Keratinocyte (primary cell): ENCODE measurements around the gene TENM4. TPM values are rescaled to one million over a fixed set of nuclear protein-coding genes. Genes with fewer than 3 reads are reported as not detected.

Experiments
- DNase-seq: peaks from one replicate; pipeline ENCODE4 v3.0.0-alpha.2; 2011; ENCODE audit warnings: low read depth, missing footprints, low spot score
- FAIRE-seq: peaks from 2 replicates; lab custom pipeline; 2011; peaks lifted over from hg19 to GRCh38; lab: Jason Lieb, UNC
- H2AFZ ChIP-seq: 2 replicates; pipeline ENCODE4 v1.6.0; 2012; ENCODE audit warnings: low read length, control low read depth, inconsistent platforms; ENCODE audit not compliant: control insufficient read depth
- H3K27ac ChIP-seq: 2 replicates; pipeline ENCODE4 v1.5.1; 2011; ENCODE audit warnings: low read length; ENCODE audit not compliant: control insufficient read depth, insufficient read depth
- H3K27me3 ChIP-seq: 3 replicates; pipeline ENCODE4 v1.6.0; 2011; ENCODE audit warnings: low read length; ENCODE audit not compliant: control insufficient read depth, insufficient read depth; ENCODE audit errors: extremely low read depth
- H3K36me3 ChIP-seq, 2 experiments: 2 replicates in 1 of 2; 3 replicates in 1 of 2; pipeline ENCODE4 v1.5.1; 2011; ENCODE audit warnings: low read length in 2 of 2, mild to moderate bottlenecking in 1 of 2; ENCODE audit not compliant: control insufficient read depth in 2 of 2, insufficient read depth in 2 of 2; ENCODE audit errors: extremely low read depth in 1 of 2
- H3K4me1 ChIP-seq: 3 replicates; pipeline ENCODE4 v1.5.1; 2011; ENCODE audit warnings: low read length; ENCODE audit not compliant: control insufficient read depth, insufficient read depth; ENCODE audit errors: extremely low read depth
- H3K4me2 ChIP-seq: 3 replicates; pipeline ENCODE4 v1.6.0; 2011; ENCODE audit warnings: low read depth, low read length; ENCODE audit not compliant: control insufficient read depth, insufficient read depth; ENCODE audit errors: extremely low read depth
- H3K4me3 ChIP-seq, 3 experiments: fragments of 200-600 bp in 1 of 3; sonication (generic) in 1 of 3; 2 replicates in 2 of 3; 3 replicates in 1 of 3; pipeline ENCODE4 v1.5.1; 2011 to 2016; ENCODE audit warnings: low read length in 3 of 3, mild to moderate bottlenecking in 3 of 3, control low read depth in 2 of 3, inconsistent platforms in 1 of 3, low read depth in 1 of 3, mixed read lengths in 1 of 3, mixed run types in 1 of 3, moderate library complexity in 1 of 3; ENCODE audit not compliant: control insufficient read depth in 2 of 3, insufficient read depth in 2 of 3; ENCODE audit errors: extremely low read depth in 1 of 3
- H3K79me2 ChIP-seq: 2 replicates; pipeline ENCODE4 v1.6.0; 2012; ENCODE audit warnings: low read length; ENCODE audit not compliant: control insufficient read depth, insufficient read depth
- H3K9ac ChIP-seq: 3 replicates; pipeline ENCODE4 v1.6.0; 2011; ENCODE audit warnings: low read length; ENCODE audit not compliant: control insufficient read depth, insufficient read depth; ENCODE audit errors: extremely low read depth
- H3K9me1 ChIP-seq: 3 replicates; pipeline ENCODE4 v1.6.0; 2011; ENCODE audit warnings: low read length; ENCODE audit not compliant: control insufficient read depth, insufficient read depth; ENCODE audit errors: extremely low read depth
- H3K9me3 ChIP-seq: 2 replicates; pipeline ENCODE4 v1.5.1; 2012; ENCODE audit warnings: low read depth, low read length; ENCODE audit not compliant: control insufficient read depth
- H4K20me1 ChIP-seq: 3 replicates; pipeline ENCODE4 v1.6.0; 2011; ENCODE audit warnings: low read length; ENCODE audit not compliant: control insufficient read depth, insufficient read depth; ENCODE audit errors: extremely low read depth
- CTCF ChIP-seq, 3 experiments: IDR thresholded peaks in 1 of 3; conservative IDR thresholded peaks in 1 of 3; optimal IDR thresholded peaks in 1 of 3; 2 replicates in 2 of 3; 3 replicates in 1 of 3; pipeline versions ENCODE3 to v1.5.1; 2011; ENCODE audit warnings: low read length in 3 of 3, mild to moderate bottlenecking in 3 of 3, moderate library complexity in 2 of 3, control low read depth in 1 of 3, inconsistent platforms in 1 of 3; ENCODE audit not compliant: insufficient read depth in 2 of 3; ENCODE audit errors: extremely low read depth in 1 of 3
- EZH2 ChIP-seq: IDR thresholded peaks from one replicate; pipeline ENCODE4 v1.6.1; 2012; ENCODE audit warnings: inconsistent platforms, mild to moderate bottlenecking, low read length, moderate library complexity
- dilution Hi-C: fragments of 300-500 bp; cut with MboI; formaldehyde crosslinking; loops from one replicate; pipeline ENCODE4 v1.7.0; 2020; ENCODE audit warnings: low sequenced_read_pairs; ENCODE audit not compliant: extremely low pct_ligation_motif_present
- polyA plus RNA-seq, 5 experiments: library from polyadenylated mRNA; depleted of rRNA in 3 of 5; stranded (reverse) in 3 of 5; stranded (forward) in 1 of 5; unstranded in 1 of 5; fragments of >200 nt; gene quantifications; 1 replicate in 1 of 5; 2 replicates in 3 of 5; 3 replicates in 1 of 5; pipeline versions ENCODE4 v1.2.1 to v1.2.3, GENCODE V29; 2011 to 2012; ENCODE audit warnings: missing spikeins in 2 of 5, low read depth in 1 of 5, low replicate concordance in 1 of 5

The TENM4 gene
- polyA plus RNA-seq, 1 donor (not counting 4 experiments of a cell fraction or from before 2014, with no cell fraction given) = 3.5 TPM

GRCh38 chr11:78782725-78783124 lies 658.1 kb downstream of the TENM4 start:
- no peak overlapping the region for H2AFZ ChIP-seq
- H4K20me1 ChIP-seq = no peaks in the 10 kb centered on the region
- no peak overlapping the region for H3K9ac ChIP-seq
- dilution Hi-C loops = no loop called here
- no peak overlapping the region for H3K4me3 ChIP-seq
- DNase-seq = no peak
- H3K9me3 ChIP-seq = no peaks in the 10 kb centered on the region
- H3K27ac ChIP-seq = no peak overlapping the region
- H3K4me1 ChIP-seq = peaks cover 7% of the 10 kb centered on the region
- H3K4me2 ChIP-seq = no peak overlapping the region
- no peaks in the 10 kb centered on the region for H3K27me3 ChIP-seq
- FAIRE-seq = no peak
- H3K9me1 ChIP-seq = no peaks in the 10 kb centered on the region
- H3K36me3 ChIP-seq = no peaks in the 10 kb centered on the region
- TF ChIP-seq EZH2 (no peak), CTCF (optimal IDR thresholded peaks at IDR 0.05 in 1 of 3, IDR thresholded peaks at IDR 0.05 in 1 of 3, conservative IDR thresholded peaks at IDR 0.05 in 1 of 3; ENCODE audit: extremely low read depth in 1 of 3, insufficient read depth in 2 of 3, low read length in 3 of 3) (no peak)
- H3K79me2 ChIP-seq = no peaks in the 10 kb centered on the region

- no peak overlapping the region for H3K9ac ChIP-seq
- no peaks in the 10 kb centered on the region for H4K20me1 ChIP-seq
- no peaks in the 10 kb centered on the region for H3K36me3 ChIP-seq
- dilution Hi-C loops = no loop called here
- no peaks in the 10 kb centered on the region for H3K79me2 ChIP-seq
- H3K9me3 ChIP-seq = no peaks in the 10 kb centered on the region
- H3K4me3 ChIP-seq = no peak overlapping the region
- no peaks in the 10 kb centered on the region for H3K9me1 ChIP-seq
- TF ChIP-seq EZH2 (no peak), CTCF (optimal IDR thresholded peaks at IDR 0.05 in 1 of 3, IDR thresholded peaks at IDR 0.05 in 1 of 3, conservative IDR thresholded peaks at IDR 0.05 in 1 of 3; ENCODE audit: extremely low read depth in 1 of 3, insufficient read depth in 2 of 3, low read length in 3 of 3) (no peak)
- no peak overlapping the region for H2AFZ ChIP-seq
- FAIRE-seq (no peak), DNase-seq (no peak)
- no peak overlapping the region for H3K4me2 ChIP-seq
- no peak overlapping the region for H3K27ac ChIP-seq
- H3K27me3 ChIP-seq = no peaks in the 10 kb centered on the region
- peaks cover 7% of the 10 kb centered on the region for H3K4me1 ChIP-seq
Observed at GRCh38 chr11:78780889-78781288, 659.9 kb downstream of the TENM4 start.
